Lower leg skin (tissue), 3 donors: ENCODE data around the gene PTPN3.

Experiments
- POLR2A ChIP-seq, 2 donors: fragments of 450-650 bp; IDR thresholded peaks; one replicate each; pipeline ENCODE4 v1.6.1; 2016 to 2017; ENCODE audit warnings: antibody characterized with exemption in 2 of 2, mild to moderate bottlenecking in 1 of 2, moderate library complexity in 1 of 2
- TF ChIP-seq, protein P1 (sequence below), 3 donors: fragments of 450-650 bp; IDR thresholded peaks; one replicate each; pipeline ENCODE4 v1.5.1; 2016; ENCODE audit warnings: antibody characterized with exemption in 3 of 3, mild to moderate bottlenecking in 3 of 3, moderate library complexity in 2 of 3

DNA sequence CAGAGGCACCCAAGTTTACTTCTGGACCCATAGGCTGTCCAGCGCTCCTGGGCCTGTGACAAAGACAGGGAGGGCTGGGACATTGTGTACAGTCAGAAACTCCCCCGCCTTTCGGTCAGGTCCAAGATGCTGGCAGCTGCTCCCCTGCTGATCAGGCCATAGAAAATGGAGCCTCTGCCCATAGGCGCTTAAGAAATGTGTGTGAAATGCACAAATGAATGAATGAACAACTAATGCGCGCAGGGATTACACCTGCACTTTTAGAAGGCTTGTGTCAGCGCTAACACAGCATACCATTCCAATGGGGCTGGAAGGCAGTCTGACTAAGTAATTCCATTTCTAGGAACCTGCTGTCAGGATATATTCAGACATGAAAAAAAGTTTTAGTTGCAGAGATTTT is 16.3 kb downstream of the PTPN3 start:
- TF ChIP-seq, protein P1, sequence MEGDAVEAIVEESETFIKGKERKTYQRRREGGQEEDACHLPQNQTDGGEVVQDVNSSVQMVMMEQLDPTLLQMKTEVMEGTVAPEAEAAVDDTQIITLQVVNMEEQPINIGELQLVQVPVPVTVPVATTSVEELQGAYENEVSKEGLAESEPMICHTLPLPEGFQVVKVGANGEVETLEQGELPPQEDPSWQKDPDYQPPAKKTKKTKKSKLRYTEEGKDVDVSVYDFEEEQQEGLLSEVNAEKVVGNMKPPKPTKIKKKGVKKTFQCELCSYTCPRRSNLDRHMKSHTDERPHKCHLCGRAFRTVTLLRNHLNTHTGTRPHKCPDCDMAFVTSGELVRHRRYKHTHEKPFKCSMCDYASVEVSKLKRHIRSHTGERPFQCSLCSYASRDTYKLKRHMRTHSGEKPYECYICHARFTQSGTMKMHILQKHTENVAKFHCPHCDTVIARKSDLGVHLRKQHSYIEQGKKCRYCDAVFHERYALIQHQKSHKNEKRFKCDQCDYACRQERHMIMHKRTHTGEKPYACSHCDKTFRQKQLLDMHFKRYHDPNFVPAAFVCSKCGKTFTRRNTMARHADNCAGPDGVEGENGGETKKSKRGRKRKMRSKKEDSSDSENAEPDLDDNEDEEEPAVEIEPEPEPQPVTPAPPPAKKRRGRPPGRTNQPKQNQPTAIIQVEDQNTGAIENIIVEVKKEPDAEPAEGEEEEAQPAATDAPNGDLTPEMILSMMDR (IDR thresholded peaks at IDR 0.05) = no peak
- no peak for TF ChIP-seq POLR2A (IDR thresholded peaks at IDR 0.05)
